GM12878 (cell line): ENCODE results near the gene CLDN6. TPM values are rescaled to one million over a fixed set of nuclear protein-coding genes. Genes with fewer than 3 reads are reported as not detected.

ENCODE experiments used
- EGR1 ChIP-seq, 2 experiments: IDR thresholded peaks; 1 replicate in 1 of 2; 2 replicates in 1 of 2; pipeline ENCODE4 v1.6.1; 2011 to 2012; ENCODE audit warnings: low read depth in 2 of 2, low read length in 2 of 2, borderline replicate concordance in 1 of 2, mild to moderate bottlenecking in 1 of 2, moderate library complexity in 1 of 2
- FOS ChIP-seq: IDR thresholded peaks from 3 replicates; pipeline ENCODE4 v1.6.1; 2011; ENCODE audit warnings: borderline replicate concordance; ENCODE audit not compliant: insufficient read length; ENCODE audit errors: extremely low read depth
- IKZF2 ChIP-seq, 2 experiments: fragments of 450-650 bp; IDR thresholded peaks; 2 replicates each; pipeline ENCODE4 v1.6.1; 2017; ENCODE audit warnings: mild to moderate bottlenecking in 2 of 2, moderate library complexity in 2 of 2
- LARP7 ChIP-seq: fragments of 450-650 bp; IDR thresholded peaks from 2 replicates; pipeline ENCODE4 v1.6.1; 2017; ENCODE audit warnings: mild to moderate bottlenecking
- NR2F1 ChIP-seq: fragments of 450-650 bp; conservative IDR thresholded peaks from 2 replicates; pipeline ENCODE4 v1.6.1; 2017; ENCODE audit warnings: mild to moderate bottlenecking
- SPI1 ChIP-seq: IDR thresholded peaks from 2 replicates; pipeline ENCODE4 v1.6.1; 2011; ENCODE audit warnings: low read depth, mild to moderate bottlenecking, low read length, moderate library complexity, borderline replicate concordance; ENCODE audit not compliant: insufficient read depth
- TCF12 ChIP-seq: IDR thresholded peaks from 2 replicates; pipeline ENCODE4 v1.6.1; 2011; ENCODE audit warnings: low read depth, mild to moderate bottlenecking, low read length
- WRNIP1 ChIP-seq: IDR thresholded peaks from 2 replicates; pipeline ENCODE4 v1.6.1; 2011; ENCODE audit warnings: low read depth, low read length, improper control_type of control experiment, borderline replicate concordance
- polyA plus RNA-seq, 11 experiments: library from polyadenylated mRNA; depleted of rRNA in 4 of 11; unstranded in 6 of 11; stranded (reverse) in 5 of 11; fragments of >200 nt; fragmentation: Nextera tagmentation in 4 of 11; fragmentation: Illumina TruSeq in 1 of 11; extraction: Ambion mirVana in 4 of 11; extraction: Trizol in 1 of 11; gene quantifications; 1 replicate in 1 of 11; 2 replicates in 10 of 11; pipeline versions ENCODE4 v1.2.1 to v1.2.3, GENCODE V29; 2011 to 2016; ENCODE audit warnings: inconsistent platforms in 2 of 11, missing spikeins in 2 of 11, low read depth in 1 of 11
- total RNA-seq, 4 experiments: library from RNA; depleted of rRNA in 3 of 4; stranded (reverse); fragments of >200 nt in 3 of 4; fragmentation: Illumina TruSeq in 1 of 4; extraction: Trizol in 1 of 4; gene quantifications; 2 replicates each; pipeline versions ENCODE4 v1.2.1 to v1.2.3, GENCODE V29; 2013 to 2021
- TF ChIP-seq, protein P1 (sequence below): fragments of 450-650 bp; conservative IDR thresholded peaks from 2 replicates; pipeline ENCODE4 v1.6.1; 2017; ENCODE audit warnings: mild to moderate bottlenecking, moderate library complexity
- TF ChIP-seq, protein P2 (sequence below): fragments of 450-650 bp; IDR thresholded peaks from 2 replicates; pipeline ENCODE4 v1.6.1; 2017; ENCODE audit warnings: low read depth, mild to moderate bottlenecking, moderate library complexity
- TF ChIP-seq, protein P3 (sequence below): IDR thresholded peaks from 2 replicates; pipeline ENCODE4 v1.6.1; 2012; ENCODE audit warnings: low read depth, low read length, improper control_type of control experiment

The CLDN6 gene
- total and polyA plus RNA-seq, 10 of the 15 experiments (the other 5 are each of a cell fraction or from before 2014, with no cell fraction given), result 0.15 to 0.26 (median 0.23) TPM; not detected in 7

DNA sequence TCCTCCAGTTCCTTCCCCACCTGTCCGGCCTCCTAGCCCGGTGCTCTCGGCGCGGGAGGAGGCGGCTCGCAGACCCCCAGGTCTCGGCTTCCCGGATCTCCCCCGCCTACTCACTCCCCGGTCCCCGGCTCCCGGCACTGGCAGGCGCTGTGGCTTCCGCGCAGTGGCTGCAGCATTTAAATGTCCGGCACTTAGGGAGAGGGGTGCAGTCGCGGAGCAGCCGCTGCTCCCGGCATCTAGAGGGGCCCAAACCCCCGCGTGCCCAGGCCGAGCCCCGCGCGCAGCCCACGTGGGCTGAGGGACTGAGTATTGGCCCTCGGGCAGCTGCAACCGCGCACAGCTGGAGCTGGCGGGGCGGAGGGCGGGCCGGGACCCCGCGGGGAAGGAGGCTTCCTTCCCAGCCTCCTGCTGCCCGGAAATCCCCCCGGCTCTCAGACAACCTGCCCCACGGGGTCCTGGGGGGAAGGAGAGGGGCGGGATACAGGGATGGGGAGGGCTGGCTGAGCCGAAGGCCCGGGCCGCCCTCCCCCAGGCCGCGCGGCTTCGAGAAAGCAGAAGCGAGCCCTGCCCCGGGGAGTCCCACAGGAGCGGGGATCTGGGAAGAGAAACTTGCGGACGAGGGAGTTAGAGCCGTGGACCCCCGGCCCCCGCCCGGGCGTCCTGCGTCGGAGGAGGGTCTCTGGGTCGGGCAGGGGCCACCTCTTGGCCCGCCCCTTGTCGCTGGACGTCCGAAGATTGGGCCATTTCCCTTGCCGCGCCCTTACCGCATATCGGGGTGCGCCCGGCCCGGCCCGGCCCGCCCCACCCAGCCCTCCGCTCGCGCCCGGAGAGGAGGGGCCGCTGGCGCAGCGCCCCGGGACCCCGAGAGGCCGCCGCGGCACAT is 28.0 kb upstream of the CLDN6 start, which contains the start of gene MMP25 (continued):
- TF ChIP-seq, protein P1, sequence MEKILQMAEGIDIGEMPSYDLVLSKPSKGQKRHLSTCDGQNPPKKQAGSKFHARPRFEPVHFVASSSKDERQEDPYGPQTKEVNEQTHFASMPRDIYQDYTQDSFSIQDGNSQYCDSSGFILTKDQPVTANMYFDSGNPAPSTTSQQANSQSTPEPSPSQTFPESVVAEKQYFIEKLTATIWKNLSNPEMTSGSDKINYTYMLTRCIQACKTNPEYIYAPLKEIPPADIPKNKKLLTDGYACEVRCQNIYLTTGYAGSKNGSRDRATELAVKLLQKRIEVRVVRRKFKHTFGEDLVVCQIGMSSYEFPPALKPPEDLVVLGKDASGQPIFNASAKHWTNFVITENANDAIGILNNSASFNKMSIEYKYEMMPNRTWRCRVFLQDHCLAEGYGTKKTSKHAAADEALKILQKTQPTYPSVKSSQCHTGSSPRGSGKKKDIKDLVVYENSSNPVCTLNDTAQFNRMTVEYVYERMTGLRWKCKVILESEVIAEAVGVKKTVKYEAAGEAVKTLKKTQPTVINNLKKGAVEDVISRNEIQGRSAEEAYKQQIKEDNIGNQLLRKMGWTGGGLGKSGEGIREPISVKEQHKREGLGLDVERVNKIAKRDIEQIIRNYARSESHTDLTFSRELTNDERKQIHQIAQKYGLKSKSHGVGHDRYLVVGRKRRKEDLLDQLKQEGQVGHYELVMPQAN, result peak; percentile 19; the same call in 1 of the 2 replicates
- TF ChIP-seq LARP7 (no peak), WRNIP1 (no peak), EGR1 (IDR thresholded peaks at IDR 0.05; ENCODE audit: borderline replicate concordance in 1 of 2, low read depth in 2 of 2, low read length in 2 of 2) (0 out of 3 replicates have a peak, but pooled peaks of 1 of the 2 experiments have one; percentile 18), NR2F1 (0 out of 2 replicates have a peak, but pooled peaks have one; percentile 13), FOS (no peak), SPI1 (peak; percentile 79), IKZF2 (IDR thresholded peaks at IDR 0.05) (peak; percentile 58 to 73), TCF12 (0 out of 2 replicates have a peak, but pooled peaks have one; percentile 11)
- TF ChIP-seq, protein P2, sequence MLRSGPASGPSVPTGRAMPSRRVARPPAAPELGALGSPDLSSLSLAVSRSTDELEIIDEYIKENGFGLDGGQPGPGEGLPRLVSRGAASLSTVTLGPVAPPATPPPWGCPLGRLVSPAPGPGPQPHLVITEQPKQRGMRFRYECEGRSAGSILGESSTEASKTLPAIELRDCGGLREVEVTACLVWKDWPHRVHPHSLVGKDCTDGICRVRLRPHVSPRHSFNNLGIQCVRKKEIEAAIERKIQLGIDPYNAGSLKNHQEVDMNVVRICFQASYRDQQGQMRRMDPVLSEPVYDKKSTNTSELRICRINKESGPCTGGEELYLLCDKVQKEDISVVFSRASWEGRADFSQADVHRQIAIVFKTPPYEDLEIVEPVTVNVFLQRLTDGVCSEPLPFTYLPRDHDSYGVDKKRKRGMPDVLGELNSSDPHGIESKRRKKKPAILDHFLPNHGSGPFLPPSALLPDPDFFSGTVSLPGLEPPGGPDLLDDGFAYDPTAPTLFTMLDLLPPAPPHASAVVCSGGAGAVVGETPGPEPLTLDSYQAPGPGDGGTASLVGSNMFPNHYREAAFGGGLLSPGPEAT, result peak; percentile 67; the same call in 1 of the 2 replicates
- TF ChIP-seq, protein P3, sequence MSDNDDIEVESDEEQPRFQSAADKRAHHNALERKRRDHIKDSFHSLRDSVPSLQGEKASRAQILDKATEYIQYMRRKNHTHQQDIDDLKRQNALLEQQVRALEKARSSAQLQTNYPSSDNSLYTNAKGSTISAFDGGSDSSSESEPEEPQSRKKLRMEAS, result 0 out of 2 replicates have a peak, but pooled peaks have one; percentile 22
